ENCODE data around the gene NT5C2. TPM values are rescaled to one million over a fixed set of nuclear protein-coding genes. Genes with fewer than 3 reads are reported as not detected.

Gene NT5C2
- total RNA-seq, 1 experiment from 2014 or later: 70.0 TPM

- BruUV-seq (replicated peaks): no TSS peak
Observed at GRCh38 chr10:103080891-103081581, 112.0 kb downstream of the NT5C2 start.

GRCh38 chr10:103079946-103080345, 113.1 kb downstream of the NT5C2 start:
- DNase-seq: no peak
- Mint-ChIP-seq H3K36me3 (ENCODE audit: insufficient read depth, unreplicated experiment) (peaks cover 19% of the 10 kb centered on the region), H3K4me1 (ENCODE audit: low read depth, unreplicated experiment) (peaks cover 7% of the 10 kb centered on the region), H3K4me3 (ENCODE audit: low read depth, unreplicated experiment) (no peak overlapping the region), H3K9me3 (ENCODE audit: low read depth, unreplicated experiment) (no peaks in the 10 kb centered on the region), H3K27me3 (ENCODE audit: unreplicated experiment) (no peaks in the 10 kb centered on the region), H3K27ac (ENCODE audit: unreplicated experiment) (no peak overlapping the region)
- no TSS peak for BruUV-seq (replicated peaks)
- intact Hi-C loops (cut with micrococcal nuclease; ENCODE audit: unreplicated experiment): no loop called here
- CTCF ChIA-PET: interaction anchor here (0.6 kb wide), 1 partner anchor 312 kb away, joined by 3 read pairs; no protein-coding TSS in a partner anchor
- no peak for TF ChIP-seq CTCF (IDR thresholded peaks at IDR 0.05; ENCODE audit: unreplicated experiment)

More at GRCh38 chr10:103080891-103081581, 112.0 kb downstream of the NT5C2 start:
- CTCF ChIA-PET: no interaction called here
- Mint-ChIP-seq H3K27ac (ENCODE audit: unreplicated experiment) (no peak overlapping the region), H3K27me3 (ENCODE audit: unreplicated experiment) (no peaks in the 10 kb centered on the region), H3K4me3 (ENCODE audit: low read depth, unreplicated experiment) (no peak overlapping the region), H3K4me1 (ENCODE audit: low read depth, unreplicated experiment) (peaks cover 7% of the 10 kb centered on the region), H3K36me3 (ENCODE audit: insufficient read depth, unreplicated experiment) (peaks cover 27% of the 10 kb centered on the region), H3K9me3 (ENCODE audit: low read depth, unreplicated experiment) (no peaks in the 10 kb centered on the region)
- intact Hi-C loops (cut with micrococcal nuclease; ENCODE audit: unreplicated experiment): no loop called here
- TF ChIP-seq CTCF (IDR thresholded peaks at IDR 0.05; ENCODE audit: unreplicated experiment): no peak
- DNase-seq: peak; percentile 13

GRCh38 chr10:103079100-103079499, 114.0 kb downstream of the NT5C2 start:
- intact Hi-C loops (cut with micrococcal nuclease; ENCODE audit: unreplicated experiment): no loop called here
- Mint-ChIP-seq H3K27me3 (ENCODE audit: unreplicated experiment) (no peaks in the 10 kb centered on the region), H3K4me1 (ENCODE audit: low read depth, unreplicated experiment) (peaks cover 7% of the 10 kb centered on the region), H3K27ac (ENCODE audit: unreplicated experiment) (no peak overlapping the region), H3K36me3 (ENCODE audit: insufficient read depth, unreplicated experiment) (peaks cover 18% of the 10 kb centered on the region), H3K9me3 (ENCODE audit: low read depth, unreplicated experiment) (no peaks in the 10 kb centered on the region), H3K4me3 (ENCODE audit: low read depth, unreplicated experiment) (no peak overlapping the region)
- CTCF ChIA-PET: no interaction called here
- no peak for TF ChIP-seq CTCF (IDR thresholded peaks at IDR 0.05; ENCODE audit: unreplicated experiment)
- no TSS peak for BruUV-seq (replicated peaks)
- no peak for DNase-seq

- Mint-ChIP-seq H3K36me3 (ENCODE audit: insufficient read depth, unreplicated experiment) (peaks cover 18% of the 10 kb centered on the region), H3K27ac (ENCODE audit: unreplicated experiment) (no peak overlapping the region), H3K9me3 (ENCODE audit: low read depth, unreplicated experiment) (no peaks in the 10 kb centered on the region), H3K4me1 (ENCODE audit: low read depth, unreplicated experiment) (peaks cover 7% of the 10 kb centered on the region), H3K27me3 (ENCODE audit: unreplicated experiment) (no peaks in the 10 kb centered on the region), H3K4me3 (ENCODE audit: low read depth, unreplicated experiment) (no peak overlapping the region)
- BruUV-seq (replicated peaks): no TSS peak
- no peak for TF ChIP-seq CTCF (IDR thresholded peaks at IDR 0.05; ENCODE audit: unreplicated experiment)
- CTCF ChIA-PET: no interaction called here
- no peak for DNase-seq
- intact Hi-C loops (cut with micrococcal nuclease; ENCODE audit: unreplicated experiment): no loop called here
Observed at GRCh38 chr10:103078676-103079075, 114.4 kb downstream of the NT5C2 start.
